Measurements from ENCODE around the gene ELAVL1. TPM values are rescaled to one million over a fixed set of nuclear protein-coding genes. Genes with fewer than 3 reads are reported as not detected.

The ELAVL1 gene
- polyA plus RNA-seq, 1 of the 3 experiments (the other 2 are of a cell fraction), result 49.6 TPM

- POLR2A ChIA-PET, result no interaction called here
- H3K9me2 ChIP-seq, result no peaks in the 10 kb centered on the region
- H4K20me1 ChIP-seq (ENCODE audit: insufficient read depth), result no peaks in the 10 kb centered on the region
- 81% methylated on average over 8 of the region's 8 CpGs for WGBS (ENCODE audit: low lambda C conversion rate)
- no peaks in the 10 kb centered on the region for H3K79me2 ChIP-seq (ENCODE audit: insufficient read depth)
- no peak for DNase-seq
- H3K4me3 ChIP-seq (ENCODE audit: low read depth in 2 of 2, low read length in 1 of 2), result no peak overlapping the region
- H3F3A ChIP-seq (replicated peaks; ENCODE audit: insufficient read depth), result no peaks in the 10 kb centered on the region
- H3K27ac ChIP-seq (ENCODE audit: low read depth in 2 of 2, low read length in 1 of 2), result no peak overlapping the region
- H3K27me3 ChIP-seq (ENCODE audit: insufficient read depth), result 0 out of 2 replicates have a peak, but pooled peaks cover under 1% of the 10 kb centered on the region
- no peaks in the 10 kb centered on the region for H3K36me3 ChIP-seq (replicated peaks in 1 of 2; ENCODE audit: control insufficient read depth in 1 of 2, insufficient read depth in 2 of 2, low read length in 1 of 2)
- H3K9me3 ChIP-seq, result no peaks in the 10 kb centered on the region
- no peaks in the 10 kb centered on the region for H3K4me1 ChIP-seq (ENCODE audit: control insufficient read depth in 1 of 2, insufficient read depth in 2 of 2, low read depth in 1 of 2, low read length in 1 of 2)
- H3K9ac ChIP-seq, result no peak overlapping the region
- CTCF ChIA-PET, result interaction anchor here (1.0 to 3.0 kb wide), 3 partner anchors 11 to 60 kb away, joined by 3 to 9 read pairs (median 4); no protein-coding TSS in a partner anchor
- TF ChIP-seq RAD21 (IDR thresholded peaks at IDR 0.05; ENCODE audit: low read length) (no peak), ELF1 (IDR thresholded peaks at IDR 0.05) (no peak), ZBTB33 (IDR thresholded peaks at IDR 0.05; ENCODE audit: borderline replicate concordance, low read depth) (no peak)
- H2AFZ ChIP-seq (ENCODE audit: low read depth), result no peak overlapping the region
- no peak overlapping the region for H3K4me2 ChIP-seq
Observed at GRCh38 chr19:8030960-8031359, 25.5 kb upstream of the ELAVL1 start.

GRCh38 chr19:8028951-8029491 is 23.6 kb upstream of the ELAVL1 start:
- Histone ChIP-seq H2AFZ (ENCODE audit: low read depth) (no peak overlapping the region), H3K9me2 (no peaks in the 10 kb centered on the region), H3K4me3 (ENCODE audit: low read depth in 2 of 2, low read length in 1 of 2) (no peak overlapping the region), H3K4me2 (no peak overlapping the region), H3K9me3 (no peaks in the 10 kb centered on the region), H3K79me2 (ENCODE audit: insufficient read depth) (no peaks in the 10 kb centered on the region), H3K27me3 (ENCODE audit: insufficient read depth) (no peaks in the 10 kb centered on the region), H3K36me3 (replicated peaks in 1 of 2; ENCODE audit: control insufficient read depth in 1 of 2, insufficient read depth in 2 of 2, low read length in 1 of 2) (no peaks in the 10 kb centered on the region), H3K4me1 (ENCODE audit: control insufficient read depth in 1 of 2, insufficient read depth in 2 of 2, low read depth in 1 of 2, low read length in 1 of 2) (no peaks in the 10 kb centered on the region), H4K20me1 (ENCODE audit: insufficient read depth) (no peaks in the 10 kb centered on the region), H3K9ac (no peak overlapping the region), H3K27ac (ENCODE audit: low read depth in 2 of 2, low read length in 1 of 2) (no peak overlapping the region), H3F3A (replicated peaks; ENCODE audit: insufficient read depth) (no peaks in the 10 kb centered on the region)
- no peak for DNase-seq
- WGBS (ENCODE audit: low lambda C conversion rate), result 46% methylated on average over 6 of the region's 12 CpGs
- no peak for TF ChIP-seq SIN3A (IDR thresholded peaks at IDR 0.05; ENCODE audit: borderline replicate concordance, low read depth, low read length)
- TF ChIP-seq IRF3 (IDR thresholded peaks at IDR 0.05; ENCODE audit: low read depth, low read length), result no peak
- no peak for TF ChIP-seq NFIC (IDR thresholded peaks at IDR 0.05; ENCODE audit: borderline replicate concordance)
- no peak for TF ChIP-seq REST (IDR thresholded peaks at IDR 0.05; ENCODE audit: low read depth, low read length)
- TF ChIP-seq RAD21 (IDR thresholded peaks at IDR 0.05; ENCODE audit: low read length), result no peak
- no peak for TF ChIP-seq TCF12 (IDR thresholded peaks at IDR 0.05)
- no peak for TF ChIP-seq GATA2 (CRISPR knock-in tag; IDR thresholded peaks at IDR 0.05)
- no peak for TF ChIP-seq USF1 (IDR thresholded peaks at IDR 0.05; ENCODE audit: borderline replicate concordance, low read depth)
- no peak for TF ChIP-seq POLR2AphosphoS5 (IDR thresholded peaks at IDR 0.05; ENCODE audit: low read depth, low read length)
- TF ChIP-seq FOSL2 (IDR thresholded peaks at IDR 0.05; ENCODE audit: borderline replicate concordance, low read depth), result no peak
- TF ChIP-seq FOXJ3 (CRISPR knock-in tag; IDR thresholded peaks at IDR 0.05), result no peak
- TF ChIP-seq JUND (IDR thresholded peaks at IDR 0.05), result no peak
- no peak for TF ChIP-seq PBX3 (IDR thresholded peaks at IDR 0.05)
- TF ChIP-seq EZH2phosphoT487 (IDR thresholded peaks at IDR 0.05; ENCODE audit: borderline replicate concordance, low read depth), result no peak
- ChIA-PET CTCF (interaction anchor here (0.6 to 3.0 kb wide), 3 partner anchors 17 to 27 kb away, joined by 4 to 9 read pairs (median 5); no protein-coding TSS in a partner anchor), POLR2A (no interaction called here)

Measured in SK-N-SH (cell line).